Measurements from ENCODE around the gene RAX2. TPM values are rescaled to one million over a fixed set of nuclear protein-coding genes. Genes with fewer than 3 reads are reported as not detected.

Gene RAX2
- total and polyA plus RNA-seq, 9 of the 15 experiments (the other 6 are each of a cell fraction or from before 2014, with no cell fraction given): not detected

- peak; percentile 84; the same call in 1 of the 2 replicates for TF ChIP-seq ZBTB33 (CRISPR knock-in tag; IDR thresholded peaks at IDR 0.05)
- TF ChIP-seq ATF1 (CRISPR knock-in tag; IDR thresholded peaks at IDR 0.05): peak; percentile 29; the same call in 1 of the 2 replicates
- peak; percentile 80 for TF ChIP-seq ATF1 (tag; IDR thresholded peaks at IDR 0.05)
- TF ChIP-seq TFAM (CRISPR knock-in tag; conservative IDR thresholded peaks at IDR 0.05): no peak
- TF ChIP-seq SNAPC5 (CRISPR knock-in tag; IDR thresholded peaks at IDR 0.05): no peak
- TF ChIP-seq GABPB1 (CRISPR knock-in tag; IDR thresholded peaks at IDR 0.05): peak; percentile 81
- TF ChIP-seq KDM5B (IDR thresholded peaks at IDR 0.05; ENCODE audit: insufficient replicate concordance, low read depth, low read length): no peak
- 0 out of 2 replicates have a peak, but pooled peaks have one; percentile 87 for TF ChIP-seq AFF4 (CRISPR knock-in tag; IDR thresholded peaks at IDR 0.05)
- TF ChIP-seq ZNF184 (CRISPR knock-in tag; IDR thresholded peaks at IDR 0.05): no peak
- TF ChIP-seq ZNF639 (CRISPR knock-in tag; conservative IDR thresholded peaks at IDR 0.05 in 1 of 2, IDR thresholded peaks at IDR 0.05 in 1 of 2): no peak
- peak in 1 of 2 experiments; percentile 62; a peak in 1 of 4 replicates for TF ChIP-seq MLLT1 (IDR thresholded peaks at IDR 0.05)
- no peak for TF ChIP-seq KLF10 (CRISPR knock-in tag; IDR thresholded peaks at IDR 0.05)
- TF ChIP-seq SRSF3 (IDR thresholded peaks at IDR 0.05; ENCODE audit: insufficient read depth, low read length): no peak
- no peak for TF ChIP-seq TFE3 (CRISPR knock-in tag; IDR thresholded peaks at IDR 0.05)
Observed at GRCh38 chr19:3721131-3721886, 50.7 kb downstream of the RAX2 start (continued).

Data from K562 (cell line).